ENCODE measurements around the gene TMEM240. TPM values are rescaled to one million over a fixed set of nuclear protein-coding genes. Genes with fewer than 3 reads are reported as not detected.
A peak's percentile ranks its signal among the peaks of the same experiment; 100 is the strongest.

TMEM240 gene
- total and polyA plus RNA-seq, 2 experiments from 2014 or later = 1.8 to 5.1 TPM

GRCh38 chr1:1538334-1538733 lies 2.1 kb downstream of the TMEM240 start (continued):
- TF ChIP-seq EZH2 (IDR thresholded peaks at IDR 0.05; ENCODE audit: low read depth, unreplicated experiment) (no peak), ETS1 (IDR thresholded peaks at IDR 0.05) (no peak)

GRCh38 chr1:1537626-1538250 lies 2.7 kb downstream of the TMEM240 start:
- Mint-ChIP-seq H3K36me3 (ENCODE audit: low read depth) (peaks cover 16% of the 10 kb centered on the region), H3K27ac (no peak overlapping the region), H3K4me3 (no peak overlapping the region), H3K9me3 (no peaks in the 10 kb centered on the region), H3K4me1 (peaks cover 8% of the 10 kb centered on the region), H3K27me3 (ENCODE audit: insufficient read depth, low read depth, poor library complexity) (peaks cover 15% of the 10 kb centered on the region)
- Histone ChIP-seq H3K4me2 (no peak overlapping the region), H3K36me3 (ENCODE audit: insufficient read depth) (no peaks in the 10 kb centered on the region), H4K20me1 (replicated peaks; ENCODE audit: insufficient read depth) (peaks cover 4% of the 10 kb centered on the region; the same call in 1 of the 2 replicates), H3K4me1 (ENCODE audit: insufficient read depth) (no peaks in the 10 kb centered on the region; the same call in 1 of the 2 replicates), H3K27ac (ENCODE audit: low read depth) (no peak overlapping the region), H3K4me3 (no peak overlapping the region), H3K27me3 (ENCODE audit: insufficient read depth) (no peaks in the 10 kb centered on the region), H2AFZ (no peak overlapping the region), H3K9me2 (ENCODE audit: insufficient read depth) (no peaks in the 10 kb centered on the region), H3F3A (replicated peaks; ENCODE audit: low read depth) (peaks cover 24% of the 10 kb centered on the region), H3K79me2 (replicated peaks; ENCODE audit: insufficient read depth) (no peaks in the 10 kb centered on the region)
- DNase-seq (ENCODE audit: low spot score) (no peak), ATAC-seq (no peak)
- no peak for TF ChIP-seq JUNB (IDR thresholded peaks at IDR 0.05; ENCODE audit: unreplicated experiment)

GRCh38 chr1:1536938-1537546 lies 3.4 kb downstream of the TMEM240 start:
- Histone ChIP-seq H3K4me2 (no peak overlapping the region), H3K27ac (ENCODE audit: low read depth) (no peak overlapping the region), H3K36me3 (ENCODE audit: insufficient read depth) (no peaks in the 10 kb centered on the region), H2AFZ (no peak overlapping the region), H3F3A (replicated peaks; ENCODE audit: low read depth) (peaks cover 24% of the 10 kb centered on the region), H3K27me3 (ENCODE audit: insufficient read depth) (no peaks in the 10 kb centered on the region), H3K79me2 (replicated peaks; ENCODE audit: insufficient read depth) (no peaks in the 10 kb centered on the region), H3K9me2 (ENCODE audit: insufficient read depth) (no peaks in the 10 kb centered on the region), H3K4me1 (ENCODE audit: insufficient read depth) (no peaks in the 10 kb centered on the region; the same call in 1 of the 2 replicates), H4K20me1 (replicated peaks; ENCODE audit: insufficient read depth) (peaks cover 4% of the 10 kb centered on the region; the same call in 1 of the 2 replicates), H3K4me3 (no peak overlapping the region)
- TF ChIP-seq ZNF114 (CRISPR knock-in tag; IDR thresholded peaks at IDR 0.05) (no peak), ZNF462 (CRISPR knock-in tag; IDR thresholded peaks at IDR 0.05) (no peak), EZH2 (IDR thresholded peaks at IDR 0.05; ENCODE audit: low read depth, unreplicated experiment) (no peak), CTCF (conservative IDR thresholded peaks at IDR 0.05; ENCODE audit: low read depth in 2 of 2) (0 out of 4 replicates have a peak, but pooled peaks of 1 of the 2 experiments have one; percentile 1)
- Mint-ChIP-seq H3K27ac (0 out of 2 replicates have a peak overlapping the region, but pooled peaks have one; percentile 59), H3K4me3 (no peak overlapping the region), H3K9me3 (0 out of 3 replicates have a peak, but pooled peaks cover 2% of the 10 kb centered on the region), H3K36me3 (ENCODE audit: low read depth) (peaks cover 14% of the 10 kb centered on the region), H3K4me1 (peaks cover 8% of the 10 kb centered on the region), H3K27me3 (ENCODE audit: insufficient read depth, low read depth, poor library complexity) (peaks cover 16% of the 10 kb centered on the region)
- ATAC-seq = no peak
- no peak for DNase-seq (ENCODE audit: low spot score)
